ENCODE results near the gene HOXD10. TPM values are rescaled to one million over a fixed set of nuclear protein-coding genes. Genes with fewer than 3 reads are reported as not detected.
A peak's percentile ranks its signal among the peaks of the same experiment; 100 is the strongest.

The HOXD10 gene
- total RNA-seq, 1 experiment from 2014 or later: 4.8 TPM

DNA sequence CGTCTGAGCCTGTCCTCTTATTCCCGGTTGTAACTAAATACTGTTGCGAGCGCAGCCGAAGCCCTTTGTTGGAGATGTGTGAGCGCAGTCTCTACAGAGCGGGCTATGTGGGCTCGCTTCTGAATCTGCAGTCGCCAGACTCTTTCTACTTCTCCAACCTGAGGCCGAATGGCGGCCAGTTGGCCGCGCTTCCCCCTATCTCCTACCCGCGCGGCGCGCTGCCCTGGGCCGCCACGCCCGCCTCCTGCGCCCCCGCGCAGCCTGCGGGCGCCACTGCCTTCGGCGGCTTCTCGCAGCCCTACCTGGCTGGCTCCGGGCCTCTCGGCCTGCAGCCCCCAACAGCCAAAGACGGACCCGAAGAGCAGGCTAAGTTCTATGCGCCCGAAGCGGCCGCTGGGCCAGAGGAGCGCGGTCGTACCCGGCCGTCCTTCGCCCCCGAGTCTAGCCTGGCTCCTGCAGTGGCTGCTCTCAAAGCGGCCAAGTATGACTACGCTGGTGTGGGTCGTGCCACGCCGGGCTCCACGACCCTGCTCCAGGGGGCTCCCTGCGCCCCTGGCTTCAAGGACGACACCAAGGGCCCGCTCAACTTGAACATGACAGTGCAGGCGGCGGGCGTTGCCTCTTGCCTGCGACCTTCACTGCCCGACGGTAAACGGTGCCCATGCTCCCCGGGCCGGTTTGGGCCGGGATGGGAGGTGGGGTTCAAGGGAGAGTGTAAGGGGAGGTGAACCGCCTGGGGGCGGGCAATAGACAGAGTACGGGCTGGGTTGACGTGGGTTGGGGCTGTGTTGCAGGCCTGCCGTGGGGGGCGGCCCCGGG, 16.6 kb upstream of the HOXD10 start, which contains the start of gene HOXD12:
Gene HOXD12 (plus strand): TSS at position 68 of the 819 bp plus-strand sequence. CDS start 7 bp downstream, at position 75.
- Histone ChIP-seq H3K4me3 (no peak within 1 kb of the TSS), H3K9me3 (no peaks in the 10 kb centered on the region), H3K27me3 (peaks cover 2% of the 10 kb centered on the region; the same call in 1 of the 2 replicates), H3K36me3 (no peaks in the 10 kb centered on the region; the same call in 1 of the 2 replicates)
- DNase-seq: no peak

DNA sequence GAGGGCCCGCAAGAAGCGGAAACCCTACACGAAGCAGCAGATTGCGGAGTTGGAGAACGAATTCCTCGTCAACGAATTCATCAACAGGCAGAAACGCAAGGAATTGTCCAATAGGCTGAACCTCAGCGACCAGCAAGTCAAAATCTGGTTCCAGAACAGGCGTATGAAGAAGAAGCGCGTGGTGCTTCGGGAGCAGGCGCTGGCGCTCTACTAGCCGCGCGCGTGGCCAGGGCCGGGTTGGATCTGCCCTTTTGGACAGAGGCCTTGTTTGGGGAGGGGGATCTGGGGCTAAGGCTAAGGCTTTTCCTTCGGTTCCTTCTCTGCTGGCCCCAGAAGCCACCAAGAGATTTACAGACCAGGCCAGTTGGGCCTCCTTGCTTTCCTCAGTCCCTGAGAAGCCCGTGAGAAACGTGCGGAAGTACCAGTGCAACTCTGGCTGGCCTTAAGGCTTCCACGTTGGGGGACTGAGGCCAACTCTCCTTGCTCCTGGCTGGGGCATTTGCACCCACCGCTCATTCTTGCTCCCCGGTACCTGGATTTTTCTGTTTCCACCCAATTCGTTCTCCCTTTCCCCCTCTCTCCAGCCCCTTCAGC, 15.9 kb upstream of the HOXD10 start:
- peaks cover 2% of the 10 kb centered on the region; the same call in 1 of the 2 replicates for H3K27me3 ChIP-seq
- no peaks in the 10 kb centered on the region; the same call in 1 of the 2 replicates for H3K36me3 ChIP-seq
- no peak overlapping the region for H3K4me3 ChIP-seq
- no peak for DNase-seq
- H3K9me3 ChIP-seq: no peaks in the 10 kb centered on the region

DNA sequence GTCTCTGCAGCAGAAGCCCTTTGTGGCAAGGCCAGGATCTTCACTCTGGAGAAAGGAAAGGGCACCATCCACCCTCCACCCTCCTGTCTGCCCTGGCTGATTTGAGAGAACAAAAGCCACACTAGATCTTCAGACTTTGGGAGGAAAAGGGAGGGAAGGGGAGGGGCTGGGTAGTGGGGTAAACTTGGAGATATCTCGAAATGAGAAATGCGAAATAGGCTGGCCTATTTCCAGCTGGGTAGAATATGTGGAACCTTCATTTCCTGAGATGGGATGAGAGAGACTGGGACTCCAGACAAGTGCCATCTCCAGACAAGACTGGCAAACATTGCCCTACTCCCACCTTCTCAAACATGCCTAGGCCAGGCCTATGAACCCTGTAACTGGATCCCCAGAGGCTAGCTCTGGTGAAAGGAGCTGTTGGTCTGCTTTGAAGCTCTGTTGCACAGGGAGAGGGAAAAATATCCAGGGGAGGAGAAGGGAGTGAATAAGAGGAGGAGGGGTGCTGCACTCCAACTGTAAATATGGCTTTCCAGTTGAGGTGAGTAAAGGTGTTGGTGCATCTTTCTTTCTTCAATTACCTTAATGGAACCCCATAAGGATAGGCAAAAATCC, 15.3 kb upstream of the HOXD10 start:
- H3K4me3 ChIP-seq: no peak overlapping the region
- peaks cover 2% of the 10 kb centered on the region; the same call in 1 of the 2 replicates for H3K27me3 ChIP-seq
- H3K9me3 ChIP-seq: no peaks in the 10 kb centered on the region
- DNase-seq: no peak
- H3K36me3 ChIP-seq: no peaks in the 10 kb centered on the region

DNA sequence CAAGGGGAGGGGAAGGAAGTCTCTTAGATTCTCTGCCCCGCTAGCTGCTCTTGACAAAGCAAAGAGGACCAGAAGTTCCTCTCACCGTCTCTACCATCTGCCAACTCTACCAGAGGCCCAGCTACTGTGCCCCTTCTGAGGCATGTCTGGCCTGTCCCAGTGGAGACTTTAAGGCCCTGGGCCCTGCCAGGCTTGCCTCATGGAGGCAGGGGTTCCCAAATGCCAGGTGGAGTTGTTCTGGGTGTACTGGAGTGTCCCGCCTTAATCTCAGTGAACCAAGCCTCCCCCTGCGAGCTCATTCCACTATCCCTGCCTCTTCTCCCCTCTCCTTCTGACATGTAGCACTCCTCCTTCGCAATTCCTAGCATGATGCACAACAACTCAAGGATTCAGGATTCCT, 14.7 kb upstream of the HOXD10 start:
- no peaks in the 10 kb centered on the region for H3K36me3 ChIP-seq
- H3K9me3 ChIP-seq: no peaks in the 10 kb centered on the region
- peaks cover 2% of the 10 kb centered on the region; the same call in 1 of the 2 replicates for H3K27me3 ChIP-seq
- H3K4me3 ChIP-seq: no peak overlapping the region
- DNase-seq: no peak

DNA sequence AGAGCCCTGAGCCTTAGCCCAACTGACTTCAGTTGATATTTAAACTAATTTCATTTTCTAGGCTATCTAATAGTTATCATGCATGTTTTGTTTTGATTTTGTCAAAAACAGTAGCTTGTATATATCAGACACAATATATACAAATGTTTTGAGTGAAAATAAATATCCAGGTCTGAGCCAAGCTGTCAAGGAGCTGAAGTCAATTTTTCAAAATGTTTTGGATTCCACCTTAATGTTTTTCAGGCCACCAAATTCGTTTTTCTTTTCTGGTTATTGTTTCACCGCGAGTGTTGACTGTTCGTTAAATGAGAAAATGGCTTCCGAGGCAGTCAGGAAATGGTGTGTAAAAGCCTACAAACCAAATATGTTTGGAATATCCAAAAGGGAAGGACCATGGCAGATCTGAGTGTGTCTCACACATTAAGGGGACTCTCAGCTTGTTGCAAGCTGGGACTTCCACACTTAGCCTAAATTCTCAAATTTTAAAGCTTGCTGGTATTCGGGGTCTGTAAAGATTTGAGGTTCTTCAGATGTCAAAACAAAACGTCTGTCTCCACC, 14.2 kb upstream of the HOXD10 start:
- peaks cover 2% of the 10 kb centered on the region; the same call in 1 of the 2 replicates for H3K27me3 ChIP-seq
- no peak for DNase-seq
- H3K9me3 ChIP-seq: no peaks in the 10 kb centered on the region
- no peak overlapping the region for H3K4me3 ChIP-seq
- no peaks in the 10 kb centered on the region for H3K36me3 ChIP-seq

DNA sequence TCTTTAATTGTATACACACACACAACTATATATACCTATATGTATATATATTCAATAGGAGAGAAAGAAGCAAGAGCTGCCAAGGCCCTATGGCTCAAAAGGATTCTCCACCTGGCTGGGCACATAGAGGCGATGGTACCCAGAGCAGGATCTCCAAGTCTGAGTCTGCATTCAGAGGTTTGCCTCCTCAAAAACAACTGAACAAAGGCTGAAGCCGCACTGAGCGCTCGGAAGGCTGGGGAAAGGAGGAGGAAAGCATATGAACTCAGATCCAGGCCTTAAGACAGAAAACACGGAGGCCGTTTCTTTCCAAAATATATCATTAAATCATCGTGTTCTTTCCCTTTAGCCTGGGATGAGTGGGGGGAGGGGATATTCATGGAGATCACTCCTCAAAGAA, 13.4 kb upstream of the HOXD10 start:
- H3K9me3 ChIP-seq: no peaks in the 10 kb centered on the region
- DNase-seq: no peak
- no peaks in the 10 kb centered on the region for H3K27me3 ChIP-seq
- H3K36me3 ChIP-seq: no peaks in the 10 kb centered on the region
- H3K4me3 ChIP-seq: peak overlapping the region; percentile 62

DNA sequence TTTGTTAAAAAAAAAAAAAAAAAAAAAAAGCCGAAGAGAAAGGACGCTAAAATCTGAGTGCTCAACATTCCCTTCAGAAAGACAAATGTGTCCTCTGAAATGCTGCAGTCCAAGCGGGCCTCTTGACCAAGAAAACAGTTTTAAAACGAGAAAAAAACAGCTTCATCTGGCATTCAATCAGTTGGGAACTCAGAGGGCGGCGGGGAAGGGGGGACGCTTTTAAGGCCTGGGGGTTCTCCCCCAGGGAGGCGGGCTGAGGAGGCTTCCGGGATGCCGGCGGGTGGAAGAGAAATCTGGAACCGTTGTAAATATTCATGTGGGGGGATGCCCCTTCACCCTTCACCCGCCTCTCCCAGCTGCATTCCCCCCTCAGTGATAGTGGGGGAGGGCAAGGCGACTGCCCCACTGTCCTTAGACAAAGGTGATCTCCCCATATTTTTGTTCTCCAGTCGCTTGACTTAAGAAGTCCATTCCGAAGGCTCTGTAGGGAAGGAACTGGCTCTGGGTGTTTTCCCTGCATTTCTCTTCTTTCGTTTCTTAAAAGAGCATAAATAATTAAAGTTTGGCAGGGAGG, 12.7 kb upstream of the HOXD10 start:
- Histone ChIP-seq H3K4me3 (peak overlapping the region; percentile 62), H3K27me3 (no peaks in the 10 kb centered on the region), H3K9me3 (no peaks in the 10 kb centered on the region), H3K36me3 (peaks cover under 1% of the 10 kb centered on the region; the same call in 1 of the 2 replicates)
- DNase-seq: no peak

DNA sequence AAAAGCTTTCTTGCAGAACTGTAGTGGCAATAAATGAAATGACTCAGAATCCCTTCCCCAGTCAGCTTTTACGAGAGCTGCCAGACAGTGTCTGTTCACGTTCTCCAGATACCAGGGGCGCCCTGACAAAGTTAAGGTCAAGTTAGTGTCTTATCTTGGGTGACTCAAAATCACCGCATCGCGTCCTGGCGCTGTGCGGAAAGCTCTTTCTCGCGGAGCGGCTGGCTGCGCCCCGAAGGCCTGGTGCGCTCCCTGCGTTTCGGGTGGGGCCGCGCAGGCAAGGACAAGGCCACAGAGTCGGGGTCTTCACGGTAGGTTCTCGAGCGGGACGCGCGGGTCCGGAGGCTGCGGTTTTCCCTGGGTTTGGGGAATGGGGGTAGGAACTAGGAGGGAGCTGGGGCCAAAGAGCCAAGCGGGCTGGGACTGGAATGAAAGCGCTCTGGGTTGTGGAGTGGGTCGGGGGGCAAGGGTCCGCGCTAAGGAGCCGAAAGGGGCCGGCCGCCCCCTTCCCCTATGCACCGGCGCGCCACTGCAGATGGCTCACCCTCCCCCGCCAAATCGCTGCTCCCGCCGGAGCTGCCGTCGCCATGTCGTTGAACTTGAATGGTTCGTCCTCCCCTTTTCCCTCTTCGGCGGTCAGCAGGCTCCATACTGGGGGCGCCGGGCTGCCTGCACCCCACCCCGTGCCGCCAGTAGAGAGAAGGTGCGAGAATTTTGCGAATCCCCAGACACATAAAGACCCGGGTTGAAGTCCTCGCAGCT, 12.1 kb upstream of the HOXD10 start:
- Histone ChIP-seq H3K36me3 (peaks cover 7% of the 10 kb centered on the region), H3K9me3 (no peaks in the 10 kb centered on the region), H3K4me3 (peak overlapping the region; percentile 62), H3K27me3 (no peaks in the 10 kb centered on the region)
- peak; percentile 70 for DNase-seq

DNA sequence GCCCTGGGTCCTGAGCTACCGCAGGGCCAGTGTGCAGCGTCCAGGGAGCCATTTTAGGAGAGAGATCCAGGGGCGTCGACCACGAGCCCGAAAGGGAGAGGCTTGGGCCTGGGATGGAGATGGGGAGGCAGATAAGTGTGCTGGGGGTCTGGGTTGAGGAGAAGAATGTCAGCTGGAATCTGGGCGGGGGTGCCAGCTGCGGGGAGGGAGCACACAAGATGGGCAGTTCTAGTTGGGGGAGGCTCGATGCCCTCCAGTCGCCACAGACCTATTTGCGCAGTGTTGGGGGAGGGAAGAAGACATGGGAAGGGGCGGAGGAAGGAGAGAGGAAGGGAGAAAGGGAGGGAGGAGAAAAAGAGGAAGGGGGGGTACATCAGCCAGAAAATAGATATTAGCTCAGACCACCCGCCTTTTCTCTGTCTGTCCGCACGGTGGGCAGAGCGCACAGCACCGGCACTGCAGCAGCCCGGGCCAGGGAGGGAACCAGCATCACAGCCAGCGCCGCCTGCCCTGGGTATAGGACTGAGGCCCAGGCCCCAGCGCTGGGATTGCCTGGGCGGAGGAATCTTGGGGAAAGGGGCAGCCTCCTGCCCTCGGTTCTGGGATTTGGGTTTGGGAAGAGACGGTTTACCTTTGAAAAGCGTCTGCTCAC, 11.4 kb upstream of the HOXD10 start:
- DNase-seq: peak; percentile 56
- H3K9me3 ChIP-seq: no peaks in the 10 kb centered on the region
- peaks cover 8% of the 10 kb centered on the region for H3K36me3 ChIP-seq
- peak overlapping the region; percentile 62 for H3K4me3 ChIP-seq
- H3K27me3 ChIP-seq: no peaks in the 10 kb centered on the region

DNA sequence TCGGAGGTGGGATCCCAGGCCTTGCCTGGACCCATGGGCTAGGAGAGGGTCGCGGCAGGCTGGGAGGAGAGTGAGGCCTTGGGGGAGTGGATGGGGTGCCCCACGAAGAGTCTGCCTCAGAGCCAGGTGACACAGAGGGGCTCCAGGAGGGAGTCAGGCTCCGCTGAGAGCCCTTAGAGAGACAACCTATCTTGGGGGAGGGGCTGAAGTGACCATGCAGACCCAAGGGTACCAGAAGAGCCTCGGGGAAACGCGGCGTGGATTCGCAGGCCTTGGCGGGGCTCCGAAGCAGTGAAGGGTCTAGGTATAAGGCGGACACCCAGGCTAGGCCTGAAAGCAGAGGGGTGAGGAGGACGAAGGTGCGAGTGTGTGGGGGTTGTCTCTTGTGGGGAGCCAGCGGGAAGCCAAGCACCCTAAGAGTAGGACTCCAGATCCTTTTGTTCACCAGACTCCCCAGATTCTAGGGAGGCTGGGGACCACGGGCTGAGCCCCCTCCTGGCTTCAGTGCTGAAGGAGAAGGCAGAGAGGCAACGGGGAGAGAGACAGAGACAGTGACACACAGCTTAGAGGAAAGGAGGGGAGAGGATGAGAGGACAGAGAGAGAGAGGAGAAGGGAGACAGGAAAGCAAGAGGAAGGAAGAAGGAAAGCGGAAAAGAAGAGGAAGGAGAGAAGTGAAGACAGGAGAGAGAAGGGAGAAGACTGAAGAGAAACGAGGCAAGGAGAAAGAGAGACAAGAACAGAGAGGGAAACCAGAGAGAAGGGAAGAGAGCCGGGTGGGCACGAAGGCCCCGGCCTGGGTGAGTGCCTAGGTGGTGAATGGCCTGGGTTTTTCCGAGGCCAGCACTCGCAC, 10.6 kb upstream of the HOXD10 start:
- peak overlapping the region; percentile 62 for H3K4me3 ChIP-seq
- no peaks in the 10 kb centered on the region for H3K27me3 ChIP-seq
- DNase-seq: no peak
- H3K9me3 ChIP-seq: no peaks in the 10 kb centered on the region
- H3K36me3 ChIP-seq: peaks cover 9% of the 10 kb centered on the region

DNA sequence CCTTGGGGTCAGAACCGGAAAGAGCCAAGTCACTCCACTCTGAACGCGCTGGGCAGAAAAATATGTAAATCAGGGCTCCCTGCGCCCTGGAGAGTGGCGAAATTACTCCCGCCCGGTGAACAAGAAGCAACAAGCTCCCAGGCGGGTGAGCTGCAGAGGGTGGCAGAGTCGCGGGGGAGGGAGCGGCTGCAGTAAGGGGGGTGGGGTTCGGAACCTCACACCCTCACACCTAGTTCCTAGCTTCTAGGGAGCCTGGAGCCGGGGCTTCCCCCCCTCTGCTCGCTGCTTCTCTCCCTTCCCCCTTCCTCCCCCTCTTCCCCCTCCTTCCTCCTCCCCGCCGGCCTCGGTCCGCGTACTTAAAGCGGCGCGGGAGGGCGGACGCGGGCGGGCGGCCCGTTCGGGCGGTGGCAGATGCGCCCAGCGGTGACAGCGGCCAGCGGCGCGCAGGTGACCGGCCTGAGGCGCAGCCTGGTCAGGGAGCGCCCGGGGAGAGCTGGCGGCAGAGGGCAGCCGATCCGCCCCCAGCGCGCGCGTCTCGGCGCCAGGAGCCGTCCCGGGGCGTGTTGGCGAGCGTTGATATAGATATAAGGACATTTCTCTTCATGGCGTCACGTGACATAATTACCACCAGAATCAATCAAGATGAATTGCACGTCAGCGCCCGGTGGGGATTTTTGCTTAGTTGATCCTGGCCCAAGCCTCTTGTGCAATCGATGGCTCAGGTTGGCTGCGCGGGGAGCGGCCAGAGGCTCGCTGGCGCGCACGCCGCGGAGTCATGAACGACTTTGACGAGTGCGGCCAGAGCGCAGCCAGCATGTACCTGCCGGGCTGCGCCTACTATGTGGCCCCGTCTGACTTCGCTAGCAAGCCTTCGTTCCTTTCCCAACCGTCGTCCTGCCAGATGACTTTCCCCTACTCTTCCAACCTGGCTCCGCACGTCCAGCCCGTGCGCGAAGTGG, 9.7 kb upstream of the HOXD10 start, which contains the start of gene HOXD11:
Gene HOXD11 (plus strand): TSS at position 700 of the 959 bp plus-strand sequence. CDS start 76 bp downstream, at position 776.
- Histone ChIP-seq H3K27me3 (no peaks in the 10 kb centered on the region), H3K36me3 (peaks cover 15% of the 10 kb centered on the region), H3K9me3 (no peaks in the 10 kb centered on the region), H3K4me3 (peak within 1 kb of the TSS; percentile 62)
- DNase-seq: peak; percentile 71

DNA sequence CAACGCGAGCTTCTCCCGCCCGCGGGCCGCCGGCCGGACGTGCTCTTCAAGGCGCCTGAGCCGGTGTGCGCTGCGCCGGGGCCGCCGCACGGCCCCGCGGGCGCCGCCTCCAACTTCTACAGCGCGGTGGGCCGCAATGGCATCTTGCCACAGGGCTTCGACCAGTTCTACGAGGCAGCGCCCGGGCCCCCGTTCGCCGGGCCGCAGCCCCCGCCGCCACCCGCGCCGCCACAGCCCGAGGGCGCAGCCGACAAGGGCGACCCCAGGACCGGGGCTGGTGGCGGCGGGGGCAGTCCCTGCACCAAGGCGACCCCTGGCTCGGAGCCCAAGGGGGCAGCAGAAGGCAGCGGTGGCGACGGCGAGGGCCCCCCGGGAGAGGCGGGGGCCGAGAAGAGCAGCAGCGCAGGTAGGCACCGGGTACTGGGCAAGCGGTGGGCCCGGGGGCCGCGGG, 8.8 kb upstream of the HOXD10 start:
- Histone ChIP-seq H3K27me3 (no peaks in the 10 kb centered on the region), H3K4me3 (peak overlapping the region; percentile 30)
- DNase-seq: peak; percentile 35

DNA sequence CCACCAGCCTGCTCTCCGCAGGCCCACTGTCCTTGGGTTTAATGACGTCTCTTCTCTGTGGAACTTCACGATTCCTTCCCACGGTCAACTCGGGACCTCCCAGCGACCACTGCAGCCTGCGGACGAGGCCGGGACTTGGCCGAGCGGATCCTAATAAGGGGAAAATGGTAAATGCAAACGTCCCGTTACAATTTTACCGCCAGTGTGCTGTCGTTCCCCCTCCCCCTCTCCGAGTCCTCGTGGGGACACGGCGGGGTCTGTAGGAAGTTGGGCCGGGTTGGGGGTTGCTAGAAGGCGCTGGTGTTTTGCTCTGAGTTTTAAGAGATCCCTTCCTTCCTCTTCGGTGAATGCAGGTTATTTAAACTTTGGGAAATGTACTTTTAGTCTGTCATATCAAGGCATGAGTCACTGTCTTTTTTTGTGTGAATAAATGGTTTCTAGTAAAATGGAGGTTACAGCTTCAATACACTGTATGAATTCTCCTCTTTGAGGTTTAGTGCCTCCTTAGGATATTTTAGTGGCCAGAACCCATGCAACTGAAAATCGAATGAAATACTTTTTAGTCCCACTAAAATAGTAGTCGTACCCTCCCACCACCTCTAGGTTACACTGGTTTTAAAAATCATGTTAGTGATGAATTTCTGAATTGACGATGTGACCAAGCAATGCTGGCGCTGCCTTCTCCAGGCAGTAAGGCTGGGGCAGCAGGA, 7.2 kb upstream of the HOXD10 start:
- DNase-seq: no peak
- H3K36me3 ChIP-seq: peaks cover 20% of the 10 kb centered on the region
- H3K27me3 ChIP-seq: no peaks in the 10 kb centered on the region
- no peaks in the 10 kb centered on the region for H3K9me3 ChIP-seq
- H3K4me3 ChIP-seq: no peak overlapping the region

More for the DNA sequence above, 8.8 kb upstream of the HOXD10 start:
- H3K9me3 ChIP-seq: no peaks in the 10 kb centered on the region
- peaks cover 20% of the 10 kb centered on the region for H3K36me3 ChIP-seq
